Stimulated activated CD8-positive, alpha-beta memory T cell treated with anti-CD3 and anti-CD28 coated beads, Interleukin-2, amount 100 ng/mL, for 1 hour (primary cell): ENCODE data around the gene GTPBP6.
"Not testable (repeated sequence)": the region's sequence is repeated elsewhere in the genome, so short reads cannot be mapped to it uniquely, and the experiment has no call there.

ENCODE experiments used
- DNase-seq, 2 donors: peaks; one replicate each; pipeline ENCODE4 v3.0.0-alpha.2; 2020; ENCODE audit warnings: low read depth in 2 of 2

Gene GTPBP6

GRCh38 chrX:264634-265455 lies 53.8 kb downstream of the GTPBP6 start:
- no peak for DNase-seq

- DNase-seq: not testable (repeated sequence)
These were observed 54.6 kb downstream of the GTPBP6 start for GRCh38 chrX:264006-264405.

GRCh38 chrX:262381-262909 lies 56.2 kb downstream of the GTPBP6 start:
- no peak for DNase-seq

- no peak for DNase-seq
These were observed 56.7 kb downstream of the GTPBP6 start for GRCh38 chrX:261919-262352.

- DNase-seq: no peak
These were observed 57.3 kb downstream of the GTPBP6 start for GRCh38 chrX:261167-261918.

- DNase-seq: no peak
These were observed 58.8 kb downstream of the GTPBP6 start for GRCh38 chrX:259692-260355.

GRCh38 chrX:258291-259040 lies 60.1 kb downstream of the GTPBP6 start:
- no peak for DNase-seq

- no peak for DNase-seq
These were observed 60.8 kb downstream of the GTPBP6 start for GRCh38 chrX:257681-258289.

- not testable (repeated sequence) for DNase-seq
These were observed 61.5 kb downstream of the GTPBP6 start for GRCh38 chrX:257054-257453.

- DNase-seq: no peak
These were observed 62.7 kb downstream of the GTPBP6 start for GRCh38 chrX:255923-256331.
